Esophagus squamous epithelium (tissue), 4 donors: Measurements from ENCODE around the gene VEPH1.

ENCODE experiments used
- CTCF ChIP-seq, 6 experiments: fragments of 450-650 bp in 4 of 6; fragments of 200-600 bp in 2 of 6; sonication (generic) in 2 of 6; IDR thresholded peaks; one replicate each; pipeline ENCODE4 v1.5.1; 2016 to 2019; ENCODE audit warnings: antibody characterized with exemption in 6 of 6, mild to moderate bottlenecking in 4 of 6, moderate library complexity in 4 of 6
- POLR2A ChIP-seq, 4 donors: fragments of 450-650 bp; IDR thresholded peaks; one replicate each; pipeline ENCODE4 v1.6.1; 2017; ENCODE audit warnings: antibody characterized with exemption in 4 of 4, mild to moderate bottlenecking in 4 of 4, moderate library complexity in 3 of 4

- TF ChIP-seq CTCF (IDR thresholded peaks at IDR 0.05) = no peak
- TF ChIP-seq POLR2A (IDR thresholded peaks at IDR 0.05) = no peak
These were observed 43.5 kb downstream of the VEPH1 start for GRCh38 chr3:157459706-157460105.
